ENCODE measurements around the gene CTRB2.

Gene CTRB2

DNA sequence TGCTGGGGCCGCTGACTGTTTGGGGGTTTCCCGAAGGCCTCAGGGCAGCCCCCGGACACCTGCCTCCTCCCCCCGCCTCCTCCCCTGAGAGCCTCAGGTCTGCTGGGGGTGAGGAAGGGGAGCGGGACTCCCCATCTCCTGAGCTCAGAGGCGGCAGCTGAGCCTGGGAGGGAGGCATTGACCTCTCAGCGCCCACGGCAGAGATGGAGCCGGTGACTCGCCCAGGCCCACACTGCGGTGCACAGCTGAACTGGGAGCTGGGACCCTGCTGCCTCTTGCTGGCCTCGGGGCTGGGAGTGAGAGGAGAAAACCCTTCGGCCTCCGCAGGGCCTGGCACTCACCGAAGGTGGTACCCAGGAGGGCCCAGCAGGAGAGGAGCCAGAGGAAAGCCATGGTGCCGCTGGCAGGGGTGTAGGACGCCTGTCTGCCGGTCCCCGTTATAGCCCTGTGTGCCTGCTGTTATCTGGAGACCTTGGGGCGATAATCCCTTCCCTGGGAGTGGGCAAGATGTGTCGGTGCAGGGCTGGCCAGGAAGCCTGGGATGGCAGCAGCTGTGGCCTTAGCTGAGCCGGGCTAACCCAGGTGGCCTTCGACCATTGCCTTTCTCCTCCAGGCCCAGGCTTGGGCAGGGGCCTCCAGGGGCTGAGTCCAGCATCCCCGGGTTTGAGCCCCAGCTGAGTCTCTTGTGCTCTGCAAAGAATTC, at the start of gene CTRB2:
Gene CTRB2 (minus strand): TSS at position 413 of the 703 bp plus-strand sequence. CDS start 20 bp downstream, at position 393.
- no peak for DNase-seq (ENCODE audit: low spot score)

DNA sequence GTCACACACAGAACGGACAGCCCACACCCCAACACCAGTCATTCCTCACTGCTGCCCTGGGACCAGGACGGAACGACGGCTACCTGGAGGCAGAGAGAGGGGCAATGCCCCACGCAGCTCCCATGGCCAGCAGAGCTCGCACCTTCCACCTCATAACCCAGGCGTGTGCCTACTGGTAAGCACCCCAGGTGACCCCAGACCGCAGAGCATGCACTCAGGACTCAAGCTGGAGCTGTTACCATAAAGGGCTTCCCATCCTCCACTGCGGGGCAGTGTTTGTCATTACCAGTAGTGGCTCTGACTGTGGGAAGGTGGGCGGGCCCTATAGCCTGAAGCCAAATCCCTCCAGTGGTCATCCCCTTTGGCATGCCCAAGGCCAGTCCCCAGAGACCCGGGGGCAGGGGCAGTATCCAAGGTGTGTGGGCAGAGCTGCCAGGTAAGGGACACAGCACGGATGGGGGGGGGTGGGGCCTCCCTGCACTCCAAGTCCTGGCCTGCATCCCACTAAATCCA, 49.2 kb upstream of the CTRB2 start:
- no peak for DNase-seq (ENCODE audit: low spot score)

DNA sequence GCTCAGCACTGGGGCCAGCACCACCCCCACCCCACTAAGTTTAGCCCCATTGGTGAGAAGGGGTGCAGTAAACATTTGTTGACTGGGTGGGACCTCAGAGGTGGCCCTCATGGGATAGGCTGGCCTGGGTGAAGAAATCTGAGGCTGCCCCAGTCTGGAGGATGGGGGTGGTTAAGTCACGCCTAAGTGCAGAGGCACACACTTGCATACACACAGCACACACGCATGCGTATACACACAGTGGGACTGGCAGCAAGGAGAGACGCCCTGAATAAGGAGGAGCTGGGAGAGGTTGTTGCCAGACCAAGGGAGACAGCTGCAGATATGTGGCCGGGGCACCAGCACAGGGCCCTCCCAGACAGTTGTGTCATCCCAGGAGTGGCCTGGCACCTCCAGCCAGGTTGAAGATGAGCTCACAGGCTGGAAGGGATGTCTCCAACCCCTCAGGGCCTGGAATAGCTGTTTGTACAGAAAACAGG, 47.4 kb upstream of the CTRB2 start:
- DNase-seq (ENCODE audit: low spot score): no peak

DNA sequence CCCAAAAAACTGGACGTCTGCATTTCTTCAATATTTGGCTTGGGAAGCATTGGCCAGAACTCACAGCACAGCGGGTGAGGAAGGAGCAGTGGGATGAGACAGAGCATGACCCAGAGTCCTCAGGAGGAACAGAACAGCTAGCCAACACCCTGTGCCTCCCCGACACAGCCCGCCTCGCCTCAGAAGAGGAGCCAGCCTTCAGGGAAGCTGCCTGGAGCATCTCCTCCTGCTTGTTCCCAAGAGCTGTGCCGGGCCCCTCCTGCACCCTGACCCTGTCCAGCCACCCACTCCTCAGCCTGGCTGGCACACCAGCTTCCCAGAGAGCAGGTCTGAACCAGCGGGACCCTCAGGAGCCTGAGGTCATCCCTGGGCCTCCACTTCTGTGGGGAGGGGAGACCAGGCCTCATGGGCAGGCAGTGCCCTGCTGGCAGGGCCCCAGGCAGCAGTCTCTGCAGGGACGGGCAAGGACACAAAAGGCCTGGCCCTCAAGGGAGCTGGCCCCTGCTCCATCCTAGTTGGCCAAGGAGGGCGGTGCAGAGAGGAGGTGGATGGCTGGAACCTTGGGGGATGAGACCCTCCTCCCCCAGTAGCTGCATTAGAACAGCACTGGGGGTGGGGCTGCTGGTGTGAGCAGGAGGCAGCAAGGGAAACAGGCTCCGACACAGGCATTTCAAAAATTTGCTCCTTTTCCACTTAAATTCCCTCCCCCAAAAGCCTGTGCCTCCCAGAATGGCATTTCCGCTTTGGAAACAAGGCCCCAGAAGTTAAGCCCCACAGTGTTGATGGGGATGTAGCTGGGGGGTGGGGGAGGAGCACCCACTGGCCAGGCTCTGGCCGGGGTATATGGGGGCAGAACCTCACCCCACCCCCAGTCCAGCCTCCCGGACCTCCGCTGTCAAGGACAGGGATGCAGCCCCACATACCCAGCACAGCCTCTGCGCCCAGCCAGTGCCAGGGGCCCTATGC, 46.3 kb upstream of the CTRB2 start:
- no peak for DNase-seq (ENCODE audit: low spot score)

DNA sequence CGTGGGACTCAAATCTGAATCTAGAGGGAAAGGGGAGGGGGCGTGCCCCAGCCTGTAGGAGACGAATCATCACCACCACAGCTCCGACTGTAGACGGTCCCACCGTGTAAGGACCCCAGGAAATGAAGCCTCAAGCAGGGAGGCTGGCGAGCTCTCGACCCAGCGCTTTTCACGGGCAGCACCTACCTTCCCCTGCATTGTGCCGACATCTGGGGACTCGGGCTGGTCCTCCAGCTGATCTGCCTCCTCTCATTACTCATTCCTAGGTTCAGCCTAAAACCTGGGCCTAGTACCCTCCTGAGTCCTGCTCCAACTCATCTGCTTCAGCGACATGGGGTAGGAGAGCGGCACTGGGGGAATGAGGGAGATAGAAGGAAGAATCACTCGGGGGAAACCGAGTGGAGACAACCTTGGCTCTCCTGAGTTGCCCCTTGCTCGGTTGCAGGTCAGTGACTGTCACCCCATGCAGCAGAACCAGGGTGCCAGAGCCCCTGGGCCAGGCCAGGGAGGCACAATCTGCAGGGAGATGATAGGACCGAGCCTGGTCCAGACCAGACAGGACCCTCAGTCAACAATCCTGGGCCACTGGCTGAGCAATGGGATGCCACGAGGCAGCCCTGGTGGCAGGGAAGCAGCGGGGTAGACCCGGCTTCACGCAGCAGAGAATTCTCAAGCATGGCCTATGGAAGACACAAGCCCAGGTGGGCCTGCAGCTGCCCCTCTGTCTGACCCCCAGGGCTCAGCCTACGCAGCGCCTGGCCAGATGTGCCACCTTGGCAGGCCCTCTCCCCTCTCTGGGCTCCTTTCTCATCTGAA, 45.3 kb upstream of the CTRB2 start:
- DNase-seq (ENCODE audit: low spot score): no peak

DNA sequence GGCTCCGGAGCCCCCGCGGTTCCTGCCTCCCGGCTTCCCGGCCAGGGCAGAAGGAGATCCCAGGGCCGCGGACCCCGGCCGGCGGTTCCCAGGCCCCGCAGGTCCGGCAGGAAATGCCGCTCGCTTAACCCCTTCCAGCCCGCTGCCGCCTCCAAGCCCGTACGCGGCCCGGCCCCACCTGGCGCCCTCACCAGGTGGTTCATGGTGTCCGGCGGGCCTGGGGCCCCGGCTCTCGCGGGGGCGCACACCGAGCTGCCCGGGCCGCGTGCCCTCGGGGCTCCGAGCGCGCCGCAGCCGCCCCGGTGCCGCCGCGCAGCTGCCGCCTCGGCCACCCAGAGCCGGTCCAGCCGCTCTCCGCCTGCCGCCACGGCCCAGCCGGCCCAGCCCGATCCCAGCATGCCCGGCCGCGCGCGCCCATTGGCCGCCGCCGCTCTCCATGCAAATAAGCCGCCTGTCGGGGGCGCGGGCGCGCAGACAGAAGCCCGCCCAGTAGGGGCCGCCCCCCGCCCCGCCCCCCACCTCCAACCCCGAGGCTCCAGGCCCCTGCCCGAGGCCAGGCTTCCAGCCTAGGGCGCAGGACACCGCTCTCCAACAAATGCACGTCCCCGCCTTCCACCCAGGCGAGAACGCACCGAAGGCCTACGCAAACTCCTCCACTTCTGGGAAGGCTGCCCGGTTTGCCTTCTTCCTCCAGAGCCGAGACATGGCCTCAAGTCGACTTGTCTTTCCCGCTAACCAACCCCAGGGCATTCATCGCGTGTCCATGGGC, 44.5 kb upstream of the CTRB2 start, which contains the start of gene BCAR1:
Gene BCAR1 (minus strand): TSS at position 345 of the 769 bp plus-strand sequence. CDS start 142 bp downstream, at position 203.
- no peak for DNase-seq (ENCODE audit: low spot score)

DNA sequence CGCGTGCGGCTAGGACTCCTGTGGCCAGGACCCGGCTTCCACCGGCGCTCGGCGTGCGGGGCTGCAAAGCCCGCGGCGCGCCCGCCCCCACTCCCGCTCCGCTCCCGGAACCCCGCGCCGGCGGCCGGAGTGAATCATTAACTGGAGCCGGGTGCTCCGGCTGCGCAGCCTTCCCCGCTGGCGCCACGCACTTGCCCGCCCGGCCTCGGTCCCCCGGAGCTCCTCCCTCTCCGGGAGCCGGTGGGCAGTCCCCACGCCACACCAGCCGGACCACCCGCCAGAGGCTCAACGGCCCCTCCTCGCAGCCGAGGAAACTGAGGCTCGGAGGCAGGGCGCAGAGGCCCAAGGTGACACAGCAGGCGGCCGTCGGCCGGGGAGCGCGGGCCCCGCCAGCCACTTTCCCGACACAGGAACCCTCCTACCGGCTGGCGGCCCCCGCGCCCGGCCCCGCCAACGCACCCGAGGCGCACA, 43.9 kb upstream of the CTRB2 start:
- DNase-seq (ENCODE audit: low spot score): no peak

DNA sequence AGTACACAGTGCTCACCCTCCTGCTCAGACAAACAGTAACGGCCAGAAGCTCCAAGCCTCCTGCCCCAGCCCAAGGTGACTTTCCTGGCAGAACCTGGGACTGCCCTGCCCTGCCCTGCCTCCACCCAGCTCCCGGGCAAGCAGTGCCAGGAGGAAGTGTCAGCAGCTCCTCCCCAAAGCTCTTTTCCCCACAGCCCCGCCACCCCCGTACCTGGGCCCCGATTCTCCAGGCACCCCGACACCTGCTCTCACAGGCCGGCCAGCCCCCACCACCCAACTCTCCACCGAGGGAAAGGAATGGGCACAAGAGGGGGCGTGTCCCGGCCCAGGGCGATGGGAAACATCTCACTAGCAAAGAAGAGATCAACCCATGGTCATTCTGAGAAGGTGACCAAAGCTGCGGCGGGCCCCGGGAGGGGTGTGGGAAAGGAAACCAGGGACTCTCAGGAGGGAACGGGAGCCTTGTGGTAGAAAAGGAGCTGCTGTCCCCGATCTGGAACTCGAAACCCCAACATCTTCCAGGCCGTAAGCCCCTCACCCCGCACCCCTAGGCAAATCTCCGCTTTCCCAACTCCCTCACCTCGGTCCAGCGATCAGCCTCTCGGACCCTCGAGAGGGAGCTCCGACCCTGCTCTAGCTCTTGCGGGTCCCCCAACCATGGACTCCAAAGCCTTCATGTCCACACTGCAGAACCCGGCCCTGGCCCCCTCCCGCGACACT, 43.3 kb upstream of the CTRB2 start:
- DNase-seq (ENCODE audit: low spot score): no peak

DNA sequence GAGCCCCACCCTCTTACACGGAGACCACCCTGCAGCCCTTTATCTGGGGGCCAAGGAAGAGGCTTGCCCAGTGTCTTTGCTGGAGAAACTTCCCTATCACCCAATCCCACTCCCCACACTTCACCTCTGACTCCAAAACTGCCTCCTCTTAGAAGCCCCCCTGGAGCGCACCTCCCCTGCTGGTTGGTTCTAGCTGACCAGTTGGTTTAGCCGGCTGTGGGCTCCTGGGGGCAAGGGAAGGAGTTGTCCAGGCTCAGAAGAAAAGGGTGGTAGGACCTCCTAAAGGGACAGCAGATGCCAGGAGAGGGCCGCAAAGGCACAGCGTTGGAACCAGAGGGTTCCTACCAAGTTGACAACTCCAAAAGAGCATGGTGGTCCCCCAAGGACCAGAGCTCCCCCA, 42.5 kb upstream of the CTRB2 start:
- DNase-seq (ENCODE audit: low spot score): no peak

DNA sequence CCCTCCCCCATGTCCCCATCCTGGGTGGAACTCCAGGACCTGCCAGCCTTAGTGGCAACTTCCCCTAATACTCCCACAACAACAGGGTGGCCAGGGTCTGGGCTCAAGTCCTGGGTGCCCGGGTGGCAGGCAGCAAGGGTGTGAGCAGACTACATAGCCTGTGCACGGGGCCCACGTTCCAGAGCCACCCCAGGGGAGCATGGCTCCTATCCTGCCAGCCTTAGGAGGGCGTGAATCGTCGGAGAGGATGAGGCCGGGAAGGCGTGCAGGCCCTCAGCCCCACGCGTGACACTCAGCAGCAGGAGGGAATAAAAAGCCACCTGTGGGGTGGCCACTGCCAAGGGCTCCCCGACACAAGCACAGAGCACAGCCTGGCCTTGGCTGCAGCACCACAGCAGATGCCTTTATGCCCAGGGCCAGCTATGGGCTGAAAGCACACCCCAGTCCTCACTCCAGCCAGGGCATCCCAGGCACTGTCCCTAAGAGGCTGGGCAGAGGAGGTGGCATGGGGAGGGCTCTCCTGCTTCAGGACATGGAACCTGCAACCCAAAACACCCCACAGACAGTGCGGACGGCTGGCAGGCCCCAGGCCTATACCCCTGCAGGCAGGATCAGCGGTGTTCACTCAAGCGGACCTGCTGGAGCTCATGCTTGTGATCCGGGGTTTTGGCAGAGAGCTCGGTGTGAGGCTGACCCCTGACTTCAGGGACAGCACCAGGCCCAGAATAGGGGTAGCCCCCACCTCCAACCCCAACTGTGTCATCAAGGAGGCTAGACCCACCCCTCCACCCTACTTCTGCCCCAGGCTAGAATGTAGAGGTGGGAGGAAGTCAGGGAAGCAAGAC, 41.8 kb upstream of the CTRB2 start:
- no peak for DNase-seq (ENCODE audit: low spot score)

DNA sequence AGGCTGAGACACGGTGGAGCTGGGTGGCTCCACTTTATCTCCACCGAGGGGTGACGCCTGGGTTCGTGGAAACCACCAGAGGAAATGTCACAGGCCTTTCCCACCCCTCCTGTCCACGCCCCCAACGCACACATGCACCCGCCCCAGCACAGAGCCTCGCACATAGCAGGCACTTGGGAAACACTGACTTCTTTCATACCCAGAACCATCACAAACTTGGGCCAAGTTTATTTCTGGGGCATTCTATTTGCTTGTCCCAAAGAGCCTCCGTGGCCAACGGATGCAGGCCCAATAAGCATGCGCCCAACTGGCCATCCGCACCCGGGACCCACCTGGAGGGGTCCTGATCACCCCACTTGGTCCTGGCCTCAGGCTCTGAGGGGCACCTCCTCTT, 41.2 kb upstream of the CTRB2 start:
- no peak for DNase-seq (ENCODE audit: low spot score)

DNA sequence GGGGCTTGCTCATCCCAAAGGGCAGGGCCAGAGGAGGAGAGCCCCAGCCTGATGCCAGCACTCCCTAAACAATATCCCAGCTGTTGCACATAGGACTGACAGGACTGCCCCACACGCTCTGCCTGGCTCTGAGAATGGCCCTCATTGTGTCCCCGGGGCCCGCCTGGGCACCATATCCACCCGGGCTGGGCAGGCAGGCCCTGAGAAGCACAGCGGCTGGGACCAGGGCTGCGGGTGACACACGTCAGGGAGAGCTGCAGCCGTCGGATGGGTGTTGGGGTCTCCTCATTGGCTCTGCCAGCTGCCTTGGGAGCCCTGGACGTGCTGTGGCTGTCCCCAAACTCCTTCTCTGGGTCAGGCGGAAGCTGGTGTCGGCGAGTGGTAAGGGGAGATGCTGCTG, 40.3 kb upstream of the CTRB2 start:
- no peak for DNase-seq (ENCODE audit: low spot score)

DNA sequence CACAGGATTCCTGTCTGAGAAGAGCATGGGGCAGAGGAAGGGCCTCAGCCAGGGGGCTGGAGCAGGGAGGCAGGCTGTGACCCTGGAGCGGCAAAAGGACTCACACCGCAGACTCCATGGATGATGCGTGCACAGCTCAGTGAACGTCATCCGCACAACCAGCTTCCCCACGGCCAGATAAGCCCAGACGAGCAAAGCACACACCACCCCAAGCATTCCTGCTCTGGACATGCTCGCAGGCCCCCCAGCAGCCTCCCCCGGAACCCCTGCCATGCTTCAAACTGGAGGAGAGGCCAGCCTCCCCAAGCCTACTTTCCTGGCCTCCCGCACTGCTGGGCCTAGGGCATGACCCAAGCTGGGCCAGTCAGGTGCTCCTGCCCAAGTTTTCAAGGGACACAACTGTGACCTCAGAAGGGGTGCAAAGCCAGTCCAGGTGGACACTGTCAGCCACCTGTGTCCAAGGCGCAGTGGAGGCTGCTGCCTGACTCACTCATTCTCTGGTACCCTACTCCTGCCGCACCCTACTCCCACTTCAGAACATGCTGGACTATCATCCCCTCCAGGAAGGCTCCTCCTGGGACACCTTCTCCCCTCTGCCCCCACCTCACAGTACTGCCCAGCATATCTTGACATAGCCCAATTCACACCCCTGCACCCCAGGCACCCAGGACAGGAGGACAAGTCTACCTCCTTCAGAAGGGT, 39.7 kb upstream of the CTRB2 start:
- DNase-seq (ENCODE audit: low spot score): no peak

DNA sequence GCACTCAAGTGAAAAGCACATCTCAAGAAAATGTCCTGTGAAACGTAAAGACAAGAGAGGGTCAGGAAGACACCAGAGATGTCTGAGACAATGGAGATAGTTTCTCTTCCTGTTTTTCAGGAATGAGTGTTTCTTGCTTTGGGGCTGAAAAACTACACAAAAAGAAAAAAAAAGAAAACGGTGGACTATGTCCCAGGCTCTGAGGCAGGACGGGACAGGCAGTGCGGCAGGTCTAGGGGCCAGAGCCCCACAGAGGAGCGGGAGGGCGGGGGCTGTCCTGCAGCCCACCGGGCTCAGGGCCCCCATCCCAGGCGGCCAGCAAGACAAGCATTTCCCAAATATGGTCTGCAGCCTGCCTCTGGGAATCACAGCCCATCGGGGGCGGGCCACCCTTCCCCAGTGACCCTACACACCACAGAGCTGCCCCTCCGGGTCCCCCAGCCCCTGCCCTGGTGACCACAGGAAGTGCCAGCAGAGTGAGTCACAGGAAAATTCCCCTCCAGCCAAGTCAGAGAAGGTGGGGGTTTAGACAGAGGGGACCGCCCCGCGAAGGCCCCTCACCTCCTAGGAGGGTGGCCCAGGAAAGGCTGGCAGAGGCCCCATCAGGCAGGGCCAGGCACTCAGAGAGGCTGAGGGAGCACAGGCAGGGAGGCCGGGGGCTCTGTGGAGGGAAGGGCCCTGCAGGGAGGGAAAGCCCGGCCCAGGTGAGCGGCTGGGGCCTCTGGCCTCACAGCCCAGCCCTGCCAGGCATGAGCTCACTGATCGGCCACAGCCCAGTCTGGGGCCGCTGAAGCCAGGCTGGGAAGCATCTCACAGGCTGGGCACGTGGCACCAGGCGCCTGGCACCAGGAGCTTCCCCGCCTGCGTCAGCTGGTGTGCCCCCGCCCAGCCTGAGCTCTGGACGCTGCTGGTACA, 38.1 kb upstream of the CTRB2 start:
- DNase-seq (ENCODE audit: low spot score): no peak

DNA sequence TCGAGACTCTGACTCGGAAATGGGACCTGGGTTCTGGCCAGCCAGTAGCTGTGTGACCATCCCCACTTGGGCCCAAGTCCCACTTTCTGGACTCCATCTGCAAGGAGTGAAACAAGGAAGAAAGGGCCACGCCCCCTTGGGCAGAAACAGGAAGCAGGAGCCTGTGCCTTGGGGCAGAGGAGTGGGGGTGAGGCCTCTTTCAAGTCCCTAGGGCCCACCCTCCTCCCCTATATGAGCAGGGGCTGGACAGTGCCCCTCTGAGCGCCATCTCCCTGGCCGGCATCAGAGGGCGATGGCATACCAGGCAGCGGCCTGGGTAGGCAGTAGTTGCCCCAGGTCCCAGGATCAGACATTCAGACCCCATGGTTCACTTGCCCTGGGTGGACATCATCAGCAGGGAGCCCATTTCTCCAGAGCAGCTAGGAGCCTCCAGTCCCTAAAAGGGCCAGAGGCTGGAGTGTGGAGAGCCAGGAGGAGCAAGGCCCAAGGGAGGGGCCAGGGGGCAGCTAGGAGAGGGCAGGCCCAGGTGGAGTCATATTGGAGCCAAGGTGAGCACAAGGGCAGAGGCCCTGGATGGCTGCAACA, 37.4 kb upstream of the CTRB2 start:
- no peak for DNase-seq (ENCODE audit: low spot score)

DNA sequence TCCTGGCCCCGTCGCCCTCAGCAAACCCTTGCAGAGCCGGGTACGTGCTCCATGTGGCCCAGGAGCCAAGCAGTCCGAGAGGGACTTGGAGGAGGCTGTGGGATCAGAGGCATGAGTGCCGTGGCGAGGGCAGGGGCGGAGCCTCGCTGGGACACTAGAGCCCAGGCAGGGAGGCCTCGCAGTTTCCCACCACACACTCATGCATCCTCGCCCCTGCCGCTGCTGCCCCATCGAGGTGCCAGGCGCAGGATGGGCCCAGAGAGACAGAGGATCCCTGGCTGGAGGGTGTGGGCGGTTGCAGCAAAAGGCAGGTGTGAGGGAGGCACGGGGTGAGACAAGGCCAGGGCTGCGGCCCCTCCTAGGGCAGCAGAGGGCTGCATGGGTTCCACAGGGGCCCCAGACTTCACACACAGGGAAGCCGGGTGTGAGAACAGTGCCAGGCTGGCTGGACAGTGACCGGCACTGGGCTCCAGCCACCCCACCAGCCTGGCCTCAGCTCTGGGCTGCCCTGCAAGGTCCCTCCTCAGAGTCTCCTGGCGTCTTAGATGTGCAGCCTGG, 36.8 kb upstream of the CTRB2 start:
- no peak for DNase-seq (ENCODE audit: low spot score)
